NOMO-1 treated with DMSO at 0.1 percent for 48 hours (cell line): ENCODE measurements around the gene RIC8B.
A peak's percentile ranks its signal among the peaks of the same experiment; 100 is the strongest.

Source experiments
- DNase-seq: peaks from one replicate; lab custom pipeline; 2025; ENCODE audit not compliant: unreplicated experiment; lab: John Stamatoyannopoulos, UW

RIC8B gene

GRCh38 chr12:106866426-106867080 lies 92.1 kb downstream of the RIC8B start:
- no peak for DNase-seq

- no peak for DNase-seq
Measured at GRCh38 chr12:106867651-106868050, 93.2 kb downstream of the RIC8B start.

GRCh38 chr12:106868982-106869700 lies 94.7 kb downstream of the RIC8B start:
- no peak for DNase-seq

- no peak for DNase-seq
Measured at GRCh38 chr12:106870116-106870515, 95.6 kb downstream of the RIC8B start.

GRCh38 chr12:106871477-106871876 lies 97.0 kb downstream of the RIC8B start:
- no peak for DNase-seq

- peak; percentile 94 for DNase-seq
Measured at GRCh38 chr12:106873983-106874382, 99.5 kb downstream of the RIC8B start.

- DNase-seq, result no peak
Measured at GRCh38 chr12:106878804-106879203, 104.3 kb downstream of the RIC8B start.

GRCh38 chr12:106879612-106880011 lies 105.1 kb downstream of the RIC8B start:
- DNase-seq, result no peak

GRCh38 chr12:106883426-106883825 lies 108.9 kb downstream of the RIC8B start:
- no peak for DNase-seq

- DNase-seq, result no peak
Measured at GRCh38 chr12:106885026-106885425, 110.5 kb downstream of the RIC8B start.

GRCh38 chr12:106885541-106886249 lies 111.2 kb downstream of the RIC8B start:
- DNase-seq, result no peak

- DNase-seq, result no peak
Measured at GRCh38 chr12:106886932-106887331, 112.5 kb downstream of the RIC8B start.

- no peak for DNase-seq
Measured at GRCh38 chr12:106888348-106888970, 114.0 kb downstream of the RIC8B start.

GRCh38 chr12:106889326-106889725 lies 114.8 kb downstream of the RIC8B start:
- no peak for DNase-seq

GRCh38 chr12:106889950-106890626 lies 115.6 kb downstream of the RIC8B start:
- no peak for DNase-seq

- no peak for DNase-seq
Measured at GRCh38 chr12:106892075-106892474, 117.6 kb downstream of the RIC8B start.

- DNase-seq, result no peak
Measured at GRCh38 chr12:106893451-106893850, 119.0 kb downstream of the RIC8B start.

- no peak for DNase-seq
Measured at GRCh38 chr12:106894774-106895173, 120.3 kb downstream of the RIC8B start.

- DNase-seq, result no peak
Measured at GRCh38 chr12:106896603-106897002, 122.1 kb downstream of the RIC8B start.

GRCh38 chr12:106897082-106897481 lies 122.6 kb downstream of the RIC8B start:
- DNase-seq, result no peak
